CD4-positive, alpha-beta T cell (primary cell): ENCODE data around the gene SETBP1. TPM values are rescaled to one million over a fixed set of nuclear protein-coding genes. Genes with fewer than 3 reads are reported as not detected.

Experiments
- ATAC-seq: fragments of 200-7000 bp; cut with Tn5 transposase; one replicate; pipeline ENCODE4 v1.10.0; 2022; ENCODE audit warnings: mild to moderate bottlenecking; ENCODE audit not compliant: poor library complexity
- CTCF ChIA-PET: fragments of 350-600 bp; sonication (Branson Sonifier 250); formaldehyde crosslinking; loops from one replicate; lab custom pipeline; 2021; ENCODE audit warnings: antibody characterized with exemption, inconsistent platforms; lab: Charles Lee
- POLR2A ChIA-PET: fragments of 350-600 bp; sonication (Branson Sonifier 250); formaldehyde crosslinking; loops from one replicate; lab custom pipeline; 2021; ENCODE audit warnings: antibody characterized with exemption, inconsistent platforms; lab: Charles Lee
- DNase-seq, 14 experiments: peaks; one replicate each; pipeline ENCODE4 v3.0.0-alpha.2; 2013 to 2020; ENCODE audit warnings: mixed read lengths in 2 of 14
- H3K27ac ChIP-seq, 2 donors: one replicate each; pipeline versions ENCODE4 v1.5.1 to v1.7.0; 2013; ENCODE audit warnings: low read length in 2 of 2, low read depth in 1 of 2, mild to moderate bottlenecking in 1 of 2
- H3K27me3 ChIP-seq, 2 experiments: 1 replicate in 1 of 2; 2 replicates in 1 of 2; pipeline versions ENCODE4 v1.6.1 to v1.7.0; 2013; ENCODE audit warnings: low read length in 2 of 2, control low read depth in 1 of 2, mild to moderate bottlenecking in 1 of 2, moderate library complexity in 1 of 2; ENCODE audit not compliant: insufficient read depth in 2 of 2, control insufficient read depth in 1 of 2
- H3K36me3 ChIP-seq: one replicate; pipeline ENCODE4 v1.6.1; 2013; ENCODE audit warnings: low read length, control low read depth; ENCODE audit not compliant: insufficient read depth
- H3K4me1 ChIP-seq: one replicate; pipeline ENCODE4 v1.6.1; 2013; ENCODE audit warnings: low read length, control low read depth; ENCODE audit not compliant: insufficient read depth
- H3K4me3 ChIP-seq: one replicate; pipeline ENCODE4 v1.5.1; 2013; ENCODE audit warnings: mild to moderate bottlenecking, low read length, moderate library complexity
- H3K9me3 ChIP-seq, 2 experiments: 1 replicate in 1 of 2; 2 replicates in 1 of 2; pipeline versions ENCODE4 v1.6.1 to v1.7.0; 2013; ENCODE audit warnings: low read length in 2 of 2, mild to moderate bottlenecking in 2 of 2, control low read depth in 1 of 2, moderate library complexity in 1 of 2; ENCODE audit not compliant: control insufficient read depth in 1 of 2, insufficient read depth in 1 of 2
- H3K27ac Mint-ChIP-seq: one replicate; pipeline ENCODE4 v1.8.0; 2020; ENCODE audit warnings: mixed read lengths
- H3K27me3 Mint-ChIP-seq: one replicate; pipeline ENCODE4 v1.8.0; 2021; ENCODE audit warnings: mixed read lengths
- H3K36me3 Mint-ChIP-seq: one replicate; pipeline ENCODE4 v1.8.0; 2021; ENCODE audit warnings: low read depth, mixed read lengths
- H3K4me1 Mint-ChIP-seq: one replicate; pipeline ENCODE4 v1.8.0; 2021; ENCODE audit warnings: low read depth, mixed read lengths
- H3K4me3 Mint-ChIP-seq: one replicate; pipeline ENCODE4 v1.8.0; 2020; ENCODE audit warnings: mild to moderate bottlenecking, mixed read lengths
- H3K9me3 Mint-ChIP-seq: one replicate; pipeline ENCODE4 v1.8.0; 2020; ENCODE audit warnings: mixed read lengths
- intact Hi-C, 2 experiments: fragments of 100-400 bp; cut with DNase I in 1 of 2; cut with micrococcal nuclease in 1 of 2; formaldehyde crosslinking; loops; one replicate each; pipeline versions ENCODE4 v1.15.1 to v1.9.0; 2023 to 2025; cut with DNase I, micrococcal nuclease
- total RNA-seq, 174 experiments: library from RNA in 2 of 174; stranded (reverse) in 2 of 174; gene quantifications; one replicate each; pipeline ENCODE4 v1.2.3 and lab custom pipeline; 2021 to 2026
- TF ChIP-seq, protein P1 (sequence below): fragments of 200-600 bp; IDR thresholded peaks from one replicate; pipeline ENCODE4 v1.8.0; 2022; ENCODE audit warnings: antibody characterized with exemption, mild to moderate bottlenecking

SETBP1 gene
- total RNA-seq, 2 experiments from 2014 or later = 0.25 to 0.41 TPM

DNA sequence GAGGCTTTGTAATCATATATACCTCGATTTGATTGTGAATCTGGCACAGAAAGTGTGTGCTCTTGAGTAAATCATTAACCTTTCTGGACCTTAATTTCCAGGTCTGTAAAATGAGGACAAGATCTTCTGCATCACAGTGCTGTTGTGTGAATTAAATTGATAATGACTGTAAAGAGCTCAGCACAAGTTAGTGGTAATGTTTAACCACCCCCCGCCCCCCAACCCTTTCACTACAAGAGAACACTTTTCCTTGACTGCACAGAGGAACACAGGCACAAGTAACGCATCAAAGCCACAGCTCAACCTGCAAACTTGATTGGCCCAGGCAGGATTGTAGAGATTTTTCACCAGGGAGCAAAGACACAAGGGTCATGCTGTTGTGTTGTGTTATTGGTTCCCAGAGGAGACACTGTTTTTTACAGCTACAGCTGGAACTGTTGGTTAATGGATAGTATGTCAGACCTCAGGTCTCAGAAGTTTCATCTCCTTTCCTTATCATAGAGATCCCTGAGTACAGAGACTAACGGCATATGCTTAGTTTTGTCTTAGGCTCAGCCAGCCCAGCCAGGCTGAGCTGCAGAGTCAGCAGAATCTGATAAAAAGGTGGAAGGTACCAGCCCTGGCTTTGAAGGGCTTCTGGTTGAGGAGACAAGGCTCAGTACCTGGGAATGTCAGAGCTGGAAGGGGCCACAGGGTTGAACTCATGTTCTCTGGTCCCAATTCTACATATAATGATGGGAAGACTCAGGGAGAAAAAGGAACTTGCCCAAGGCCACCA is 10.6 kb downstream of the SETBP1 start:
- Histone ChIP-seq H3K4me3 (no peak overlapping the region), H3K9me3 (no peaks in the 10 kb centered on the region), H3K27ac (no peak overlapping the region), H3K27me3 (no peaks in the 10 kb centered on the region), H3K4me1 (no peaks in the 10 kb centered on the region), H3K36me3 (no peaks in the 10 kb centered on the region)
- Mint-ChIP-seq H3K4me1 (no peaks in the 10 kb centered on the region), H3K27ac (no peak overlapping the region), H3K9me3 (no peaks in the 10 kb centered on the region), H3K4me3 (no peak overlapping the region), H3K36me3 (no peaks in the 10 kb centered on the region), H3K27me3 (peaks cover 1% of the 10 kb centered on the region)
- POLR2A ChIA-PET = no interaction called here
- intact Hi-C loops = no loop called here
- ATAC-seq (no peak), DNase-seq (no peak)
- TF ChIP-seq, protein P1, sequence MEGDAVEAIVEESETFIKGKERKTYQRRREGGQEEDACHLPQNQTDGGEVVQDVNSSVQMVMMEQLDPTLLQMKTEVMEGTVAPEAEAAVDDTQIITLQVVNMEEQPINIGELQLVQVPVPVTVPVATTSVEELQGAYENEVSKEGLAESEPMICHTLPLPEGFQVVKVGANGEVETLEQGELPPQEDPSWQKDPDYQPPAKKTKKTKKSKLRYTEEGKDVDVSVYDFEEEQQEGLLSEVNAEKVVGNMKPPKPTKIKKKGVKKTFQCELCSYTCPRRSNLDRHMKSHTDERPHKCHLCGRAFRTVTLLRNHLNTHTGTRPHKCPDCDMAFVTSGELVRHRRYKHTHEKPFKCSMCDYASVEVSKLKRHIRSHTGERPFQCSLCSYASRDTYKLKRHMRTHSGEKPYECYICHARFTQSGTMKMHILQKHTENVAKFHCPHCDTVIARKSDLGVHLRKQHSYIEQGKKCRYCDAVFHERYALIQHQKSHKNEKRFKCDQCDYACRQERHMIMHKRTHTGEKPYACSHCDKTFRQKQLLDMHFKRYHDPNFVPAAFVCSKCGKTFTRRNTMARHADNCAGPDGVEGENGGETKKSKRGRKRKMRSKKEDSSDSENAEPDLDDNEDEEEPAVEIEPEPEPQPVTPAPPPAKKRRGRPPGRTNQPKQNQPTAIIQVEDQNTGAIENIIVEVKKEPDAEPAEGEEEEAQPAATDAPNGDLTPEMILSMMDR = no peak
- CTCF ChIA-PET = no interaction called here

DNA sequence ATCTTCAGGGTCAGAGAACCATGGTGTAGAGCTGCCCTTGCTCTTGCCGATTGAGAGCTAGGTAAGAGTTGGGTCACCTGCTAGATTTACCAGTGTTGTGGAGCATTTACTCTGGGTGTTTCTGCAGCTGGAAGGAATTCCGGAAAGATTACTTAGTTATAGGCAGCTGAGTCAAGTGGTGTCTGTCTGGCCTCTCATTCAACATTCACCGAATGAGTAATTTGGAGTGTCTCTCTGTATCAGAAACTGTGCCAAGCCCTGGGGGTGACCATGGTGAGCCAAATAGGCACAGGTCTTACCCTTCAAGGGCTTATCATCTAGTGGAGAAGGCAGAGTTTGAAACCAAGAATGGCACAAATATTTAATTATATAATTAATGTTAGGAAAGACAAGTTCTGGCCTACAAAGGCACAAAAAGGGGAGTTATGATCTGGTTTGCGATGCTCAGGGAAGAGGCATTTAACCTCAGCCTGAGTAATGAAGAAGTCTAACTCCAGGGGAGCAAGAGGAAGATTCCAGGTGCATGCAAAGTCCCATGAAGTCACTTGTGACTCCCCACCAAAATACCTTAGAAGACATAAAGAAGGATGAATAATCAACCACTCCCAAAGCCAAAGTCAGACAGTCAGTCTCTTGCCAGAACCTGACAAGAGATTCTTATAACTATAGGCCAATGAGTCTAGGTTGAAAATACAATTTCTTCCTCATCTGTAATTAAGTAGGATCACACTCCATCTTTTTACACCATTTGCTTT is 12.5 kb downstream of the SETBP1 start:
- H3K4me3 Mint-ChIP-seq = no peak overlapping the region
- H3K9me3 Mint-ChIP-seq = no peaks in the 10 kb centered on the region
- H3K27me3 Mint-ChIP-seq = no peaks in the 10 kb centered on the region
- ATAC-seq = no peak
- peaks cover 2% of the 10 kb centered on the region for H3K4me1 Mint-ChIP-seq
- H3K27ac Mint-ChIP-seq = no peak overlapping the region
- Histone ChIP-seq H3K27ac (no peak overlapping the region), H3K9me3 (no peaks in the 10 kb centered on the region), H3K4me3 (no peak overlapping the region), H3K36me3 (no peaks in the 10 kb centered on the region), H3K4me1 (no peaks in the 10 kb centered on the region), H3K27me3 (no peaks in the 10 kb centered on the region)
- no peaks in the 10 kb centered on the region for H3K36me3 Mint-ChIP-seq
- DNase-seq = no peak
- CTCF ChIA-PET = interaction anchor here (0.8 kb wide), 1 partner anchor 17 kb away, joined by 3 read pairs; no protein-coding TSS in a partner anchor
- POLR2A ChIA-PET = no interaction called here
- intact Hi-C loops = no loop called here
- TF ChIP-seq, protein P1 = no peak

DNA sequence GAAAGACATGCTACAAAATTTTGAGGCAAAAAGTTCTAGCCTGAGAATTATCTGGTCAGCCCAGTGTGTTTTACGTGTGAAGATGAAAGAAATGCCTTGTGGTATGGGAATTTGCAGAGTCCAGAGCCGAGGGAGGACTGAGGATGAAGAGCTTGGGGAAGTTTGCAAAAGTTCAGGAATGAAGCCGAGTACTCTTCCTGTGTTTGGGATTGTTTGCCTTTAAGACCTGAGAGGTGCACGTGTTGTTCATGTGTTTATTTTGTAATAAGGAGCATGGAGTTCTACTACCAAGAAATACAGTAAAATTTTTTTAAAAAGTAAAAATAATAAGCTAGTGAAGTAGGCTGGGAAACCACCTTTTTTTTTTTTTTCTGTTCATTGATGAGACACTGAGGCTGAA is 14.8 kb downstream of the SETBP1 start:
- Histone ChIP-seq H3K4me3 (no peak overlapping the region), H3K4me1 (no peaks in the 10 kb centered on the region), H3K27ac (no peak overlapping the region), H3K27me3 (no peaks in the 10 kb centered on the region), H3K9me3 (no peaks in the 10 kb centered on the region), H3K36me3 (no peaks in the 10 kb centered on the region)
- Mint-ChIP-seq H3K36me3 (no peaks in the 10 kb centered on the region), H3K4me1 (peaks cover 5% of the 10 kb centered on the region), H3K27me3 (no peaks in the 10 kb centered on the region), H3K9me3 (no peaks in the 10 kb centered on the region), H3K27ac (no peak overlapping the region), H3K4me3 (no peak overlapping the region)
- TF ChIP-seq, protein P1 = no peak
- ChIA-PET CTCF (interaction anchor here (1.6 kb wide), 1 partner anchor 18 kb away, joined by 3 read pairs; no protein-coding TSS in a partner anchor), POLR2A (no interaction called here)
- DNase-seq (no peak), ATAC-seq (no peak)
- intact Hi-C loops = no loop called here
